ENCODE results near the gene VPS41. TPM values are rescaled to one million over a fixed set of nuclear protein-coding genes. Genes with fewer than 3 reads are reported as not detected.

Gene VPS41
- total and polyA plus RNA-seq, 5 donors from 2014 or later = 45.9 to 60.2 (median 53.3) TPM

DNA sequence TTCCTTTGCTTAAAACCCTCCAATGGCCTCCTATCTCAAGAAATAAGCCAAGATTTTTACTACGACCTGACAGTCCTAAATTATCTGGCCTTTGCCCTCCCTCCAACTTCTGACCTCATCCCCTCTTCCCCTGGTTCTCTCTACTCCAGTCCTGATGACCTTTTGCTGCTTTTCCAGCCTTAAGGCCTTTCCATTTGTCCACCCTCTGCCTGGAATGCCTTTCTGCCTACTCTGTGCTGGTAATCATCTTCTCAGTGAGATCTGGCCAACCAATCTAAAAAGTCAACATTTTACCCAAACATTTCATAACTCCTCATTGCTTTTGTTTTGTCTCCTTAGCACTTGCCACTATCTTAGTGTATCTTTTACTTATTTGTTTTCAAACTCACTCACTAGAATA lies 75.7 kb downstream of the VPS41 start:
- Mint-ChIP-seq H3K4me3 (no peak overlapping the region), H3K9me3 (no peaks in the 10 kb centered on the region)

GRCh38 chr7:38831259-38831996 lies 77.6 kb downstream of the VPS41 start:
- no peak overlapping the region for H3K27ac ChIP-seq (ENCODE audit: insufficient read depth, low read length, poor library complexity, severe bottlenecking)
- no peak overlapping the region for H3K4me3 Mint-ChIP-seq
- H3K4me1 ChIP-seq (ENCODE audit: control insufficient read depth, insufficient read depth, low read length, poor library complexity, severe bottlenecking) = no peaks in the 10 kb centered on the region
- no peaks in the 10 kb centered on the region for H3K9me3 Mint-ChIP-seq
- no peak for DNase-seq
- H3K27ac Mint-ChIP-seq = no peak overlapping the region
- peaks cover 3% of the 10 kb centered on the region for H3K36me3 ChIP-seq (ENCODE audit: control insufficient read depth, insufficient read depth, low read length)
- H3K27me3 Mint-ChIP-seq = no peaks in the 10 kb centered on the region
- no peaks in the 10 kb centered on the region for H3K27me3 ChIP-seq (ENCODE audit: control insufficient read depth, insufficient read depth, low read length)
- H3K36me3 Mint-ChIP-seq = peaks cover 15% of the 10 kb centered on the region
- H3K4me3 ChIP-seq (ENCODE audit: low read depth, low read length) = no peak overlapping the region
- ATAC-seq (ENCODE audit: low read depth in 2 of 2) = no peak
- no peaks in the 10 kb centered on the region for H3K9me3 ChIP-seq (ENCODE audit: control insufficient read depth in 2 of 2, low read length in 2 of 2)
- peaks cover 13 to 17% (median 14%) of the 10 kb centered on the region in 4 donors for H3K4me1 Mint-ChIP-seq

More for the DNA sequence above, 75.7 kb downstream of the VPS41 start:
- no peak for ATAC-seq (ENCODE audit: low read depth in 2 of 2)
- Histone ChIP-seq H3K36me3 (ENCODE audit: control insufficient read depth, insufficient read depth, low read length) (peaks cover 3% of the 10 kb centered on the region), H3K27ac (ENCODE audit: insufficient read depth, low read length, poor library complexity, severe bottlenecking) (no peak overlapping the region), H3K9me3 (ENCODE audit: control insufficient read depth in 2 of 2, low read length in 2 of 2) (no peaks in the 10 kb centered on the region), H3K4me1 (ENCODE audit: control insufficient read depth, insufficient read depth, low read length, poor library complexity, severe bottlenecking) (no peaks in the 10 kb centered on the region), H3K27me3 (ENCODE audit: control insufficient read depth, insufficient read depth, low read length) (no peaks in the 10 kb centered on the region), H3K4me3 (ENCODE audit: low read depth, low read length) (no peak overlapping the region)
- H3K27me3 Mint-ChIP-seq = no peaks in the 10 kb centered on the region
- no peak overlapping the region for H3K27ac Mint-ChIP-seq
- DNase-seq = no peak
- H3K36me3 Mint-ChIP-seq = peaks cover 15% of the 10 kb centered on the region
- peaks cover 13 to 17% (median 14%) of the 10 kb centered on the region in 4 donors for H3K4me1 Mint-ChIP-seq

DNA sequence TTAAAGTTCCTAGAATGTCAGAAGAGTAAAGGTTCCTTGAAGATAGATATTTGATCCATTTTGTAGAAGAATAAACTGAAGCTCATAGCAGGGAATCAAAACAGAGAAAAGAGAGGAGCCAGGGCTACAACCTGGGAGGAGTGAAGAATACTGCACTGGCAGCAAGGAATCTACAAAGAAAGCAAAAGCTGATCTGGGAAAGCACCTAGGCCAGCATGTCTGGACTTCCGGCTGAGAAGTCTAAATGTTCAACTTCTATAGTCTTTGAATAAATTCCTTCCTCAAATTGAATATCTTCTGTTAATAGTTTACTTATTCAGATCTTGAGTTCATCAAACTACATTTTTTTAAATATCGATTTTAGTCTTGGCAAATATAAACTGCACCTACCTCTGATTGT lies 78.2 kb downstream of the VPS41 start:
- ATAC-seq (ENCODE audit: low read depth in 2 of 2) = no peak
- H3K36me3 Mint-ChIP-seq = peaks cover 15% of the 10 kb centered on the region
- Histone ChIP-seq H3K27me3 (ENCODE audit: control insufficient read depth, insufficient read depth, low read length) (no peaks in the 10 kb centered on the region), H3K9me3 (ENCODE audit: control insufficient read depth in 2 of 2, low read length in 2 of 2) (no peaks in the 10 kb centered on the region), H3K4me1 (ENCODE audit: control insufficient read depth, insufficient read depth, low read length, poor library complexity, severe bottlenecking) (no peaks in the 10 kb centered on the region), H3K4me3 (ENCODE audit: low read depth, low read length) (no peak overlapping the region), H3K27ac (ENCODE audit: insufficient read depth, low read length, poor library complexity, severe bottlenecking) (no peak overlapping the region), H3K36me3 (ENCODE audit: control insufficient read depth, insufficient read depth, low read length) (peaks cover 3% of the 10 kb centered on the region)
- H3K9me3 Mint-ChIP-seq = no peaks in the 10 kb centered on the region
- no peak overlapping the region for H3K4me3 Mint-ChIP-seq
- H3K4me1 Mint-ChIP-seq = peaks cover 15 to 19% (median 18%) of the 10 kb centered on the region in 4 donors
- H3K27ac Mint-ChIP-seq = no peak overlapping the region
- H3K27me3 Mint-ChIP-seq = no peaks in the 10 kb centered on the region
- DNase-seq = no peak

DNA sequence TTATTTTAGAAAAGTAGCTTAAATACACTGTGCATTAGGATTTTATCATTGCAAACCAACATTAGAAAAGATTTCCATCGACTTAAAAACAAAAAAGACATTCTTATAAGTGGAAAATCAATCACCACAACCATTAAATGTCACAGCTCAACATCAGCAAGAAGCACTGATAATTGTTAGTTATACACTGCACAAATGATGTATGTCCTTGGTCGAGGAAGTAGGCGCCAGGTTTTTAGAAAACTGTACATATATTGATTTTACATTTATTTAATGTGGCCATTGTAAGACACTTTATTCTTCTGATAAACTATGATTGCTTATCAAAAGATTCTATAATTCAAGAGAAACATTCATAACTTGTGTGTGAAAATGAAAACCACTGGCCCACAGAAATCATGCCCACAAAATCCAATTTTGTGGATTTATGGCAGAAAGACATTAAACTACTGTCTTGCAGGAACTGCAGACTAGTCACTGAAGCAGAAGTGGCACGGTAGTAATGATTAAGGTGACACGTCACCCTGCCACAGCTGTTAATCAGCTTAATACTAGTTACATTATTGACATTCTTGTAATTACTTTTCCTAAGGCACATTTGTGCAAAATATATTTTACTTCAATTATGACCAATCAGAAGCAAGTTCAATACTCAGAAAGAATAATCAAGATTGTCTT lies 79.4 kb downstream of the VPS41 start:
- Mint-ChIP-seq H3K4me3 (no peak overlapping the region), H3K36me3 (peaks cover 19% of the 10 kb centered on the region), H3K9me3 (peaks cover 0 to 2% (median 0%) of the 10 kb centered on the region in 7 donors), H3K27me3 (no peaks in the 10 kb centered on the region), H3K4me1 (peaks cover 15 to 22% (median 19%) of the 10 kb centered on the region in 4 donors), H3K27ac (no peak overlapping the region)
- Histone ChIP-seq H3K27ac (ENCODE audit: insufficient read depth, low read length, poor library complexity, severe bottlenecking) (no peak overlapping the region), H3K4me3 (ENCODE audit: low read depth, low read length) (no peak overlapping the region), H3K27me3 (ENCODE audit: control insufficient read depth, insufficient read depth, low read length) (no peaks in the 10 kb centered on the region), H3K36me3 (ENCODE audit: control insufficient read depth, insufficient read depth, low read length) (peaks cover 3% of the 10 kb centered on the region), H3K4me1 (ENCODE audit: control insufficient read depth, insufficient read depth, low read length, poor library complexity, severe bottlenecking) (no peaks in the 10 kb centered on the region), H3K9me3 (ENCODE audit: control insufficient read depth in 2 of 2, low read length in 2 of 2) (no peaks in the 10 kb centered on the region)
- ATAC-seq (ENCODE audit: low read depth in 2 of 2) = no peak
- no peak for DNase-seq

DNA sequence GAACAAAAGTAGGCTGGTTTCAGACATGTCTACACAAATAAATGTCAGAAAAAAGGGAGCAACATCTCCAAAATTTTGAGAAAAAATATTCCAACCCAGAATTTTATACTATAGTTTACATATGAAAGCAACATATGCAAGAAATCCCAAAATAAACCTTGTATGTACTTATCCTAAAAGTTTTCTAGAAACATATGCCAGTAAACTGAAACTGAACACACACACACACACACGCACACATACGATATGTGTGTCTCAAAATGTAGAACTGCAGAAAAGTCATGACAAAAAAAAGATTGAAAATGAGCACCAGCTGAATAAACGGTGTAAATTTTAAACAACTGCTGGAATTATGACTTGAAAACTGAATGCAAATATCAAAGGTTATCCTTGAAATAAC lies 81.0 kb downstream of the VPS41 start:
- peaks cover 9 to 17% (median 14%) of the 10 kb centered on the region in 4 donors for H3K4me1 Mint-ChIP-seq
- H3K27me3 Mint-ChIP-seq = no peaks in the 10 kb centered on the region
- DNase-seq (no peak), ATAC-seq (ENCODE audit: low read depth in 2 of 2) (no peak)
- Histone ChIP-seq H3K4me1 (ENCODE audit: control insufficient read depth, insufficient read depth, low read length, poor library complexity, severe bottlenecking) (no peaks in the 10 kb centered on the region), H3K36me3 (ENCODE audit: control insufficient read depth, insufficient read depth, low read length) (peaks cover 11% of the 10 kb centered on the region), H3K4me3 (ENCODE audit: low read depth, low read length) (no peak overlapping the region), H3K27me3 (ENCODE audit: control insufficient read depth, insufficient read depth, low read length) (no peaks in the 10 kb centered on the region), H3K27ac (ENCODE audit: insufficient read depth, low read length, poor library complexity, severe bottlenecking) (no peak overlapping the region), H3K9me3 (ENCODE audit: control insufficient read depth in 2 of 2, low read length in 2 of 2) (peaks cover 0 to 5% of the 10 kb centered on the region in 2 experiments)
- H3K36me3 Mint-ChIP-seq = peaks cover 31% of the 10 kb centered on the region
- H3K4me3 Mint-ChIP-seq = no peak overlapping the region
- H3K27ac Mint-ChIP-seq = no peak overlapping the region
- peaks cover 0 to 6% (median 0%) of the 10 kb centered on the region in 7 donors for H3K9me3 Mint-ChIP-seq

DNA sequence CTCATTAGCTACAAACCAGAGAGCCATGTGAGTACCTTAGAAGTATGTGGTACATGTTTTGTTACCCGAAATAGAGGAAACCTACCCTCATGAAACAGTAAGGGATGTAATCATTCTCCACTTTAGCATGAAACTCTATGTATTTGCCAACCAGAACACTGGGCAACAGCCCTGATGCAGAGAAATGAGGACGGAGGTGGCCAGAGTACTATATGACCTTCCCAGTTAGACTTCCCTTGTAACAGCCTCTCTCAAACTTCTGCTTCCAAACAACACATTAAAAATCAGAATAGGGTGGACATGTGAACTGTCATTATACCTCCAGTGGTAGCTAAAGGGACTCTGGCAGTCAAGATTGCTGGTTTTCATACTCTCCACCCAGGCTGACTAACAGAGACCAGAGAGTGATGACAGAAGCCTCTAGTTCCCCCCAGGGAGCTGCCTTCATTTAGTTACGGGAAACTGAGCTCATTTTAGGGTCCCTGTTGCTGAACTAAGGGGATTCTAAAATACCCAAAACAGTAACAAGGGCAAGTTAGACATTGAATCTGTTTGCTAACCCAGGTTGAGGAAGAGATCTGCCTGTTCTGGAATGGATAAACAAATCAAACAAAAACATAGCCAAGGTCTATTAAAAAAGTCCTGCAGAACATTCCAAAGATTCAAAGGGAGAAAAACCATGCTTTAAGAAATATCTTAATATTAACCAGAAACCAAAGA lies 83.1 kb downstream of the VPS41 start:
- Histone ChIP-seq H3K4me3 (ENCODE audit: low read depth, low read length) (no peak overlapping the region), H3K27me3 (ENCODE audit: control insufficient read depth, insufficient read depth, low read length) (no peaks in the 10 kb centered on the region), H3K36me3 (ENCODE audit: control insufficient read depth, insufficient read depth, low read length) (peaks cover 11% of the 10 kb centered on the region), H3K27ac (ENCODE audit: insufficient read depth, low read length, poor library complexity, severe bottlenecking) (no peak overlapping the region), H3K4me1 (ENCODE audit: control insufficient read depth, insufficient read depth, low read length, poor library complexity, severe bottlenecking) (no peaks in the 10 kb centered on the region), H3K9me3 (ENCODE audit: control insufficient read depth in 2 of 2, low read length in 2 of 2) (peaks cover 0 to 5% of the 10 kb centered on the region in 2 experiments)
- Mint-ChIP-seq H3K4me3 (no peak overlapping the region), H3K9me3 (peaks cover 0 to 6% (median 0%) of the 10 kb centered on the region in 7 donors), H3K36me3 (peaks cover 38% of the 10 kb centered on the region), H3K4me1 (peaks cover 5 to 11% (median 10%) of the 10 kb centered on the region in 4 donors), H3K27ac (no peak overlapping the region), H3K27me3 (no peaks in the 10 kb centered on the region)
- DNase-seq = no peak
- no peak for ATAC-seq (ENCODE audit: low read depth in 2 of 2)

GRCh38 chr7:38824948-38825347 lies 84.0 kb downstream of the VPS41 start:
- no peak for ATAC-seq (ENCODE audit: low read depth in 2 of 2)

More at GRCh38 chr7:38824948-38825347, 84.0 kb downstream of the VPS41 start:
- Histone ChIP-seq H3K27me3 (ENCODE audit: control insufficient read depth, insufficient read depth, low read length) (no peaks in the 10 kb centered on the region), H3K36me3 (ENCODE audit: control insufficient read depth, insufficient read depth, low read length) (peaks cover 8% of the 10 kb centered on the region), H3K4me1 (ENCODE audit: control insufficient read depth, insufficient read depth, low read length, poor library complexity, severe bottlenecking) (no peaks in the 10 kb centered on the region), H3K27ac (ENCODE audit: insufficient read depth, low read length, poor library complexity, severe bottlenecking) (no peak overlapping the region), H3K4me3 (ENCODE audit: low read depth, low read length) (no peak overlapping the region), H3K9me3 (ENCODE audit: control insufficient read depth in 2 of 2, low read length in 2 of 2) (peaks cover 0 to 5% of the 10 kb centered on the region in 2 experiments)
- peaks cover 34% of the 10 kb centered on the region for H3K36me3 Mint-ChIP-seq
- DNase-seq = no peak
- H3K27ac Mint-ChIP-seq = no peak overlapping the region
- H3K4me1 Mint-ChIP-seq = peaks cover 5 to 11% (median 9%) of the 10 kb centered on the region in 4 donors
- H3K9me3 Mint-ChIP-seq = peaks cover 0 to 6% (median 0%) of the 10 kb centered on the region in 7 donors
- no peak overlapping the region for H3K4me3 Mint-ChIP-seq
- H3K27me3 Mint-ChIP-seq = no peaks in the 10 kb centered on the region

Data from CD4-positive, CD25-positive, alpha-beta regulatory T cell (primary cell).